Fibroblast of skin of back (primary cell): ENCODE data around the gene DUSP9.
"Not testable (repeated sequence)": the region's sequence is repeated elsewhere in the genome, so short reads cannot be mapped to it uniquely, and the experiment has no call there.

Source experiments
- DNase-seq: peaks from one replicate; pipeline ENCODE4 v3.0.0-alpha.2; 2013

DUSP9 gene

GRCh38 chrX:153693216-153694086, 46.4 kb downstream of the DUSP9 start:
- DNase-seq = no peak

- not testable (repeated sequence) for DNase-seq
Observed at GRCh38 chrX:153694256-153694655, 47.3 kb downstream of the DUSP9 start.

DNA sequence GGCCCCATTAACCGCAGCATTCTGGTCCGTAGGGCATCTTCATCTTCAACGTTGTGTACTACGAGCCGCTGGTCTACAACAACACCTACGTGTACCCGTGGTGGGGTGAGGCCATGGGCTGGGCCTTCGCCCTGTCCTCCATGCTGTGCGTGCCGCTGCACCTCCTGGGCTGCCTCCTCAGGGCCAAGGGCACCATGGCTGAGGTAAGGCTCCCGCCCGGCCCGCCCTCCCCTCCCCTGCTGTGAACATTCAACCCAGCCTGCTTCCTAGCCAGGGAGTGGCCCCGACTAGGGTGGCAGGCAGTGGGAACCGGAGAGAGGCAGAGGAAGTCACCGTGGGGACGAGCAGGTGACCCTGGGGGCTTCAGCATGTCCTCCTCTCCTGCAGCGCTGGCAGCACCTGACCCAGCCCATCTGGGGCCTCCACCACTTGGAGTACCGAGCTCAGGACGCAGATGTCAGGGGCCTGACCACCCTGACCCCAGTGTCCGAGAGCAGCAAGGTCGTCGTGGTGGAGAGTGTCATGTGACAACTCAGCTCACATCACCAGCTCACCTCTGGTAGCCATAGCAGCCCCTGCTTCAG, 47.8 kb downstream of the DUSP9 start:
- DNase-seq = no peak

- no peak for DNase-seq
Observed at GRCh38 chrX:153696100-153696499, 49.1 kb downstream of the DUSP9 start.

DNA sequence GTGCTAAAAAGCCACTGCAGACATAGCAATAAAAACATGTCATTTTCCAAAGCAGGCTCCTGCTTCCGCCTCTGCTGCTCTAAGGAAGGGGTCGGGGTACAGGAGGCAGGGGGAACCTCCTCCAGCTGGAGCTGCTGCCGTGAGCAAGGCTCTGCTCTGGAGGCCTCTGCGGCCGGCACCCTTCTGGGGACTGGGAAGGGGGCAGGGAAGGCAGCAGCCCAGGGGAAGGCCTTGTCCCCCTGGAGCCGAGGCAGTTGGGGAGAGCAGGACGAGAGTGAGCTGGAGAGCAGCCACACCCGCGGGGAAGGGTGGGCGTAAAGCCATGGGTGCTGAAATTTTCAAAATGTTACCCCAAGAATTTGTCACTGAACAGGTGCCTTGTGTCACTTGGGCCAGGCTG, 49.5 kb downstream of the DUSP9 start:
- not testable (repeated sequence) for DNase-seq

- DNase-seq = not testable (repeated sequence)
Observed at GRCh38 chrX:153696986-153697722, 50.2 kb downstream of the DUSP9 start.

- no peak for DNase-seq
Observed at GRCh38 chrX:153697924-153698865, 51.2 kb downstream of the DUSP9 start.

GRCh38 chrX:153699210-153699783, 52.3 kb downstream of the DUSP9 start:
- not testable (repeated sequence) for DNase-seq

DNA sequence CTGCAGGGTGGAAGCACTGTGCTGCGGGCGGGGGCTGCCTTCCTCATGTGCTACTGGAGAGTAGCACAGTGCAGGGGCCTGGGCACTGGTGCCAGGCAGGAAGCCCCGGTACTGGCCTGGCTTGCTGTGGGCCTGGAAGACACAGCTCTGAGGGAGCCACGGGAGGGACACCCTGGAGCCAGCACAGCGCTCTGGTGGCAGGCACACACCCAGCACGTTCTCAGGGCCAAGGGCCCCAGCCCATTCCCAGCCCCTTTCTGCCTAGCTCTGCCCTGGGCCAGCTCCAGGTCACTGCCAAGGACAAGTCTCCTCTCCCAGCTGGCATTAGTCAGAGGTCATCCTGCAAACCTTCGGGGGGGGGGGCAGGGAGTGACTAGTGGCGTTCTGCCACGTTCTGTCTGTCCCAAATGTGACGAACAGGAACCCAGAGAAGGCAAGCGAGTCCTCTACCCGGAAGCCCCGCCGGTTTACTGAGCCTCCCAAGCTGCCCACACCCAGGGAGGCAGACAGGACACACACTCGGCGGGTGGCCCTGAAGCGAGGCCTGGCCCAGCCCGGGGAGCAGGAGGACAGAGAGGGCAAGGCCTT, 52.9 kb downstream of the DUSP9 start:
- DNase-seq = not testable (repeated sequence)

DNA sequence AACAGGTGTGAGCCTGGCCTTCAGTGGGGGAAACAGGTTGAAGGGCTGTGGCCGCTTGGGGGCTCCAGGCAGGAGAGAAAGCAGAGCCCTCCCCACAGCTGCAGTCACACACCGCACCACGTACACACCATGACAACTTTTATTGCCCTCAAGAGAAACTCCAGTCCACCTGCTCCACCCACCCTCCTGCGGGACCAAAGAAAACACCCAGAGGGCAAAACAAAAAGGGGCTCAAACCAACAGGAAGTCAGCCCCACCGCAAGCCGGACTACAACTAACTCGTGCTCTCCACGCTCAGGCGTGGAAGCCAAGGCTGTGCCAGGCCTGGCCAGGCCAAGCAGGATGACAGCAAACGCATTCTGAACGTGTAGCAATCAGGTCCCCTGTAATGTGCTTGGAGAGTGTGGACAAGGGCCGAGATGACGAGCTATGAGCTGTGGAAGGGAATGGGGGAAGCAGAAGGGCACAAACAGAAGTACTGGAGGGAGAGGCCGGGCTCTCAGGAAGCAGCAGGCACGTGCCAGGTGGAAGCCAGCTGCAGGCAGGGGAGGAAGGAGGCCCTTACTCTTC, 53.5 kb downstream of the DUSP9 start:
- no peak for DNase-seq
